ENCODE measurements around the gene RTP2.

RTP2 gene

DNA sequence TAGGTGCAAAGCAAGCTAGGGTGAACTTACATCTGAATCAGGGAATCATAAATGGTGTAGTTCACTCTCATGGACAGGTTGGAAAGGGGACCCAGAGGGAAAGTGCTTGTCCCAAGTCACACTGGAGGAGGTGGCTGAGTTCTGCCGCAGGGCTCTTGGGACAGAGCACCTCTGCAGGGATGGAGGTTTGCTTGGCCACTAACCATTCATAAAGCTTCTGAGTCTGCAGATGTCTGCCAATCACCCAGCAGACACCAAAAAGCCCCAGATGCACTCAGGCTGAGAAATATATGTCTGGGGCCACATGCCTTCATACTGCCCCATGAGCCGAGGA lies 17.9 kb upstream of the RTP2 start:
- H3K27ac ChIP-seq = no peak overlapping the region

DNA sequence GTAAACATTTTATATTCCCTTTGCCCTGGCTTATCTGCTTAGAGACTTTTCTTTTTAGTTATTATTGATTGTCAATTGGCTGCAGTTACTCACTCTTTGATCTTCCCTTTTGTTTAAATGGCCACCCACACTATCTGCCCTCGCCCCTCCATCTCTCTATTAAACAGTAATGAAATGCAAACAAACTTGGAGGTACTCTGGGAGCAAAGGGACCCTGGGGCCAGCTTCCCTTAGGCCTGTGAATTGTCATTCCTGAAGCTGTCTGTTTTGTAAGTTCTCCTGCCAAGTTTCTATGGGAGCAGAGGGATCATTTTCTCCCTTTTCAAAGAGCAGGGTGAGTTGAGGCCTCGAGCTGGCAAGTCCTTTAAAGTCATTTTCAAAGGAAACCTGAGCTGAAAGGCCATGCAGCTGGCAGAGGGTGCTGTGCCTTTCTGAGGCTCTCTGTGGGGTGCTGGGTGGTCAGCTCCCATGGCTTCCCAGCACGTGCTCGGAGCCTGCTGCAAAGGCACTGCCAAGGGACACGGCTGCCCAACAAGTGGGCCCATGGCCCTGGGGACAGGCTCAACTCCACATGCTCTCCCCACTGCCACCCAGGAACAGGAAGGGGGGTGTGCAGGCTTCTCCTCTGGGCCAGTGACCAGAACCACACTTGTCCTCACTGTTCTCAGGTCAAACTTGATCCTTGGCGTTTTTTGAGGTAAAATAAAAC lies 17.4 kb upstream of the RTP2 start:
- H3K27ac ChIP-seq = no peak overlapping the region
- TF ChIP-seq, protein P1, sequence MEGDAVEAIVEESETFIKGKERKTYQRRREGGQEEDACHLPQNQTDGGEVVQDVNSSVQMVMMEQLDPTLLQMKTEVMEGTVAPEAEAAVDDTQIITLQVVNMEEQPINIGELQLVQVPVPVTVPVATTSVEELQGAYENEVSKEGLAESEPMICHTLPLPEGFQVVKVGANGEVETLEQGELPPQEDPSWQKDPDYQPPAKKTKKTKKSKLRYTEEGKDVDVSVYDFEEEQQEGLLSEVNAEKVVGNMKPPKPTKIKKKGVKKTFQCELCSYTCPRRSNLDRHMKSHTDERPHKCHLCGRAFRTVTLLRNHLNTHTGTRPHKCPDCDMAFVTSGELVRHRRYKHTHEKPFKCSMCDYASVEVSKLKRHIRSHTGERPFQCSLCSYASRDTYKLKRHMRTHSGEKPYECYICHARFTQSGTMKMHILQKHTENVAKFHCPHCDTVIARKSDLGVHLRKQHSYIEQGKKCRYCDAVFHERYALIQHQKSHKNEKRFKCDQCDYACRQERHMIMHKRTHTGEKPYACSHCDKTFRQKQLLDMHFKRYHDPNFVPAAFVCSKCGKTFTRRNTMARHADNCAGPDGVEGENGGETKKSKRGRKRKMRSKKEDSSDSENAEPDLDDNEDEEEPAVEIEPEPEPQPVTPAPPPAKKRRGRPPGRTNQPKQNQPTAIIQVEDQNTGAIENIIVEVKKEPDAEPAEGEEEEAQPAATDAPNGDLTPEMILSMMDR (conservative IDR thresholded peaks at IDR 0.05) = no peak

More for the DNA sequence above, 17.9 kb upstream of the RTP2 start:
- TF ChIP-seq, protein P1 (conservative IDR thresholded peaks at IDR 0.05) = no peak

DNA sequence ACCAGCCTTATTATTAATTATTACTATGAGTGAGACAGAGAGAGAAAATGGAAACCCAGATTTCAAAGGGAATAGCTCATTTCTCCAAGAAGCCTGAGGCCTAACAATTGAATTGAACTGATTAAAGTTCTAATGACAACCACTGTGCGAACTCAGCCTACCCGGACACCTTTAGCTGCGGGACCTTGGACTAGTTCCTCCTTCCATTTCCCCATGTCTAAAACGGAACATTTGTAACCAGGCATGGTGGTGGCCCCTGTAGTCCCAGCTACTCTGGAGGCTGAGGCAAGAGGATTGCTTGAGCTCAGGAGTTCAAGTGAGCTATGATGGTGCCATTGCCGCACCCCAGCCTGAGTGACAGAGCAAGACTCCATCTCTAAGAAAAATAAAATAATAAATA lies 16.4 kb upstream of the RTP2 start:
- TF ChIP-seq, protein P1 (conservative IDR thresholded peaks at IDR 0.05) = no peak
- no peak overlapping the region for H3K27ac ChIP-seq

DNA sequence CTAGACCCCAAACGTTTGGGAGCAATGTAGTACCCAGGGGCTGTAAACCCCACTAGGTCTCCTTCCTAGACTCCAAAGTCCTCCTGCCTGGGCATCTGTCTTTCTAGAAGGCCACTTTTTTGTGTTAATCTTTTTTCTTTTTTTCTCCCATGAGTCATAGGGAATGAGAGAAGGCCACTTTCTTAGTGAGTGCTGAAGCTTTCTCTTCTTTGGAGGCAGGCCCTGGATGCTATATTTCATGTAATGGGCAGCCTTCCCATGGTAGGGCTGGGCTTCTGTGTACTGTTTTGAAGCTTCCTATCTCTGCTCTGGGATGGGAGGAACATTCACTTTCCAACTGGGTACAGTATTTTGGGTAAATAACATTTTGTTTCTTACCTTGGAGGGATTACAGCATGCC lies 15.2 kb upstream of the RTP2 start:
- TF ChIP-seq, protein P1 (conservative IDR thresholded peaks at IDR 0.05) = no peak

DNA sequence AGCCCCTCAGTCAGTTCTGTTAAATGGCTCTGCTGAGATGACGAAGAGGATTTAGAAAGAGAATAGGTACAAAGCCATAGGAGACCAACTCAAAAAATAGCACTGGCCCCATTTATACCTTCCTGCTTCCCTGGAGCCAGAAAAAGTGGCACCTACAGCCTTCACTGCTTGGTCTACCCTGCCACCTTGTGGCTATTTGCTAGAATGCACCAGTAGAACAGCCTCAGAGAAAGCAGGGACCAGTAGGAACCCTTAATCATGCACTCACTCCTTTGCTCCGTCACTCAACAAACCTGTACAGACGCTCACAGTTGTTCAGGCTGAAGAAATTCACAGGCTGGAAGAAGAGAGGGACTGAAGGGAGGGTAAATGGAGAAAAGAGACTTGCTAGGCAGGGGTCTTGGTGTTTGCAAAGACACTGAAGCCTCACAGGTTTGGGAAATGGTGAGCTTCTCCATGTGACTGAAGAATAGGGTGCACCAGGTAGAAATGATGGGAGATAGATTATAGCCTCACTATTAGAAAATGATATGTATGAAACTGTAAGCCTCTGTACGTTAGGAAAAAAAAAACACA lies 12.1 kb upstream of the RTP2 start:
- H3K27ac ChIP-seq = no peak overlapping the region
- TF ChIP-seq, protein P1 (conservative IDR thresholded peaks at IDR 0.05) = peak; percentile 89

More for the DNA sequence above, 15.2 kb upstream of the RTP2 start:
- H3K27ac ChIP-seq = no peak overlapping the region

DNA sequence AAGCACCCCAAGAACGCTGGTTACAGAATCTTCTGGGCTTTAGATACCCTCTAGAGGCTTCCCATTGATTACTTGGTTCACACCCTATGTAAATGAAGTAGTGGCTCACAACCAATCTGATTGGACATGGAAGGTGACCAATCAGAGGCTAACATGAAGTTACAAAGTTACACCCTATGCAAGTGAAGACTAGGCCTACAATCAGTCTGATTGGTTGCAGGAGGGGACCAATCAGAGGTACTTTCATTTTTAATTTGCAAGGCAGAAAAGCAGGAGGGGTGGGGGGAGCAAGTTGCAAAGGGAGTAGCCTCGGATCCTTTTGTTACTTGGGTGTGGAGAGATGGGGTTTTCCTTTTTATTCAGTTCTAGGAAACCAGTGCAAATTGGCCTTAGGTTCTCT lies 11.1 kb upstream of the RTP2 start:
- H3K27ac ChIP-seq = no peak overlapping the region
- TF ChIP-seq, protein P1 (conservative IDR thresholded peaks at IDR 0.05) = no peak

DNA sequence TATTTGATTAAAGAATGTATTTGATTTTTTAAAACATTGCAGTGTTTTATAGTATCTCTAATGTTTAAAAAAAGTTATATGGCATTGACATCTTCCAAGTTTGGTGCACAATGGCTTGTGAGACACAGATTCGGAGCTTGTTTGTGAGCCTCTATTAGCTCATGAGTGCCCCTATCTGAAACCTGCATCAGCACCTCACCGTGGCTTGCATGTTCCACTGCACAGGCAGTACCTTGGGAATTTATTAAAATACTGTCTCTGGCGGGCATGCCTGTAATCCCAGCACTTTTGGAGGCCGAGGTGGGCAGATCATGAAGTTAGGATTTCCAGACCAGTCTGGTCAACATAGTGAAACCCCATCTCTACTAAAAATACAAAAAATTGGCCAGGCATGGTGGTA lies 6.8 kb upstream of the RTP2 start:
- TF ChIP-seq, protein P1 (conservative IDR thresholded peaks at IDR 0.05) = no peak

More for the DNA sequence above, 6.8 kb upstream of the RTP2 start:
- H3K27ac ChIP-seq = no peak overlapping the region

All from VCaP (cell line).